Measurements from ENCODE around the gene SRGAP3.
A peak's percentile ranks its signal among the peaks of the same experiment; 100 is the strongest.

GRCh38 chr3:9249273-9250192 is at the start of gene SRGAP3:
- TF ChIP-seq EP300 (IDR thresholded peaks at IDR 0.05) (no peak), POLR2A (IDR thresholded peaks at IDR 0.05) (no peak), POLR2AphosphoS5 (IDR thresholded peaks at IDR 0.05) (peak; percentile 14)
- TF ChIP-seq, protein P1, sequence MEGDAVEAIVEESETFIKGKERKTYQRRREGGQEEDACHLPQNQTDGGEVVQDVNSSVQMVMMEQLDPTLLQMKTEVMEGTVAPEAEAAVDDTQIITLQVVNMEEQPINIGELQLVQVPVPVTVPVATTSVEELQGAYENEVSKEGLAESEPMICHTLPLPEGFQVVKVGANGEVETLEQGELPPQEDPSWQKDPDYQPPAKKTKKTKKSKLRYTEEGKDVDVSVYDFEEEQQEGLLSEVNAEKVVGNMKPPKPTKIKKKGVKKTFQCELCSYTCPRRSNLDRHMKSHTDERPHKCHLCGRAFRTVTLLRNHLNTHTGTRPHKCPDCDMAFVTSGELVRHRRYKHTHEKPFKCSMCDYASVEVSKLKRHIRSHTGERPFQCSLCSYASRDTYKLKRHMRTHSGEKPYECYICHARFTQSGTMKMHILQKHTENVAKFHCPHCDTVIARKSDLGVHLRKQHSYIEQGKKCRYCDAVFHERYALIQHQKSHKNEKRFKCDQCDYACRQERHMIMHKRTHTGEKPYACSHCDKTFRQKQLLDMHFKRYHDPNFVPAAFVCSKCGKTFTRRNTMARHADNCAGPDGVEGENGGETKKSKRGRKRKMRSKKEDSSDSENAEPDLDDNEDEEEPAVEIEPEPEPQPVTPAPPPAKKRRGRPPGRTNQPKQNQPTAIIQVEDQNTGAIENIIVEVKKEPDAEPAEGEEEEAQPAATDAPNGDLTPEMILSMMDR (IDR thresholded peaks at IDR 0.05), result peak in 3 of 4 experiments; percentile 44 to 59 (median 49)

Measured in gastroesophageal sphincter (tissue), 3 donors.